SK-N-SH (cell line): ENCODE data around the gene FMNL2. TPM values are rescaled to one million over a fixed set of nuclear protein-coding genes. Genes with fewer than 3 reads are reported as not detected.

Experiments
- CTCF ChIA-PET: fragments of 300-600, 350-600 bp; formaldehyde crosslinking; extraction: SDS; loops from one replicate; lab custom pipeline; 2021; lab: Yijun Ruan, JAX
- POLR2A ChIA-PET: fragments of 350-600 bp; sonication (Branson Sonifier 250); formaldehyde crosslinking; extraction: SDS; loops from one replicate; lab custom pipeline; 2020; ENCODE audit warnings: antibody characterized with exemption, inconsistent platforms; lab: Yijun Ruan, JAX
- DNase-seq: peaks from one replicate; pipeline ENCODE4 v3.0.0; 2012
- H2AFZ ChIP-seq: fragments of 200-600 bp; sonication (generic); 2 replicates; pipeline ENCODE4 v1.8.1; 2016; ENCODE audit warnings: antibody characterized with exemption, mild to moderate bottlenecking, low read depth
- H3F3A ChIP-seq: fragments of 200-600 bp; sonication (generic); replicated peaks from 2 replicates; pipeline ENCODE3; 2016; ENCODE audit warnings: antibody characterized with exemption, mild to moderate bottlenecking; ENCODE audit not compliant: insufficient read depth
- H3K27ac ChIP-seq, 2 experiments: fragments of 200-500 bp in 1 of 2; fragments of 200-600 bp in 1 of 2; sonication (Bioruptor generic) in 1 of 2; sonication (generic), shearing (Covaris generic) in 1 of 2; 2 replicates each; pipeline versions ENCODE4 v1.5.1 to v1.6.1; 2014 to 2016; ENCODE audit warnings: low read depth in 2 of 2, inconsistent platforms in 1 of 2, low read length in 1 of 2, mild to moderate bottlenecking in 1 of 2, mixed read lengths in 1 of 2
- H3K27me3 ChIP-seq: fragments of 200-600 bp; sonication (generic), shearing (Covaris generic); 2 replicates; pipeline ENCODE4 v1.6.1; 2016; ENCODE audit warnings: mixed run types; ENCODE audit not compliant: insufficient read depth
- H3K36me3 ChIP-seq, 2 experiments: fragments of 200-500 bp in 1 of 2; fragments of 200-600 bp in 1 of 2; sonication (Bioruptor generic) in 1 of 2; sonication (generic) in 1 of 2; replicated peaks in 1 of 2; 2 replicates each; pipeline versions ENCODE3 to v1.5.1; 2014 to 2016; ENCODE audit warnings: low read length in 1 of 2, mild to moderate bottlenecking in 1 of 2; ENCODE audit not compliant: insufficient read depth in 2 of 2, control insufficient read depth in 1 of 2
- H3K4me1 ChIP-seq, 2 experiments: fragments of 200-500 bp in 1 of 2; fragments of 200-600 bp in 1 of 2; sonication (Bioruptor generic) in 1 of 2; sonication (generic), shearing (Covaris generic) in 1 of 2; 2 replicates each; pipeline versions ENCODE4 v1.5.1 to v1.6.1; 2014 to 2016; ENCODE audit warnings: low read depth in 1 of 2, low read length in 1 of 2, mixed run types in 1 of 2; ENCODE audit not compliant: insufficient read depth in 2 of 2, control insufficient read depth in 1 of 2
- H3K4me2 ChIP-seq: fragments of 200-600 bp; sonication (generic), shearing (Covaris generic); 2 replicates; pipeline ENCODE4 v1.6.1; 2017; ENCODE audit warnings: mixed run types
- H3K4me3 ChIP-seq, 2 experiments: fragments of 200-500 bp in 1 of 2; fragments of 200-600 bp in 1 of 2; sonication (Bioruptor generic) in 1 of 2; sonication (generic), shearing (Covaris generic) in 1 of 2; 2 replicates each; pipeline versions ENCODE4 v1.5.1 to v1.8.1; 2014 to 2016; ENCODE audit warnings: low read depth in 2 of 2, inconsistent platforms in 1 of 2, low read length in 1 of 2, mild to moderate bottlenecking in 1 of 2, mixed read lengths in 1 of 2, moderate library complexity in 1 of 2
- H3K79me2 ChIP-seq: fragments of 200-600 bp; sonication (generic); 2 replicates; pipeline ENCODE4 v1.8.1; 2017; ENCODE audit warnings: mild to moderate bottlenecking; ENCODE audit not compliant: insufficient read depth
- H3K9ac ChIP-seq: fragments of 200-600 bp; sonication (generic); 2 replicates; pipeline ENCODE4 v1.6.1; 2017; ENCODE audit warnings: mixed run types
- H3K9me2 ChIP-seq: fragments of 200-600 bp; sonication (generic); 2 replicates; pipeline ENCODE4 v1.6.1; 2017; ENCODE audit warnings: mixed run types
- H3K9me3 ChIP-seq: fragments of 200-600 bp; sonication (generic); 2 replicates; pipeline ENCODE4 v1.6.1; 2017; ENCODE audit warnings: mixed run types, mild to moderate bottlenecking, moderate library complexity
- H4K20me1 ChIP-seq: fragments of 200-600 bp; sonication (generic); 2 replicates; pipeline ENCODE4 v1.6.1; 2017; ENCODE audit warnings: mild to moderate bottlenecking, mixed run types; ENCODE audit not compliant: insufficient read depth
- EP300 ChIP-seq, 2 experiments: IDR thresholded peaks; 2 replicates each; pipeline versions ENCODE4 v1.4.0 to v1.6.1; 2012; ENCODE audit warnings: borderline replicate concordance in 1 of 2, low read depth in 1 of 2, low read length in 1 of 2
- FOXM1 ChIP-seq: IDR thresholded peaks from 2 replicates; pipeline ENCODE4 v1.4.0; 2012; ENCODE audit warnings: low read depth, mild to moderate bottlenecking
- GABPA ChIP-seq: IDR thresholded peaks from 2 replicates; pipeline ENCODE4 v1.4.0; 2012; ENCODE audit warnings: low read depth, mild to moderate bottlenecking
- JUND ChIP-seq: IDR thresholded peaks from 2 replicates; pipeline ENCODE4 v1.4.0; 2012
- MEF2A ChIP-seq: IDR thresholded peaks from 2 replicates; pipeline ENCODE4 v1.4.0; 2012; ENCODE audit warnings: low read depth, borderline replicate concordance
- NFIC ChIP-seq: IDR thresholded peaks from 2 replicates; pipeline ENCODE4 v1.4.0; 2012; ENCODE audit warnings: borderline replicate concordance
- SMC3 ChIP-seq: IDR thresholded peaks from 2 replicates; pipeline ENCODE4 v1.6.1; 2012; ENCODE audit warnings: low read depth, low read length, improper control_type of control experiment
- TCF12 ChIP-seq: IDR thresholded peaks from 2 replicates; pipeline ENCODE4 v1.4.0; 2012
- TEAD4 ChIP-seq: IDR thresholded peaks from 2 replicates; pipeline ENCODE4 v1.4.0; 2012; ENCODE audit warnings: mild to moderate bottlenecking, borderline replicate concordance; ENCODE audit not compliant: insufficient read depth
- YY1 ChIP-seq: IDR thresholded peaks from 2 replicates; pipeline ENCODE4 v1.4.0; 2012; ENCODE audit warnings: low read depth, mild to moderate bottlenecking
- WGBS: methylation state at CpG from one replicate; pipeline ENCODE4 v1.1.6; 2017; ENCODE audit warnings: low lambda C conversion rate; 5-methylcytosine and 5-hydroxymethylcytosine counted together
- polyA plus RNA-seq, 3 experiments: library from polyadenylated mRNA; depleted of rRNA; stranded (reverse); fragments of >200 nt; gene quantifications; 2 replicates each; pipeline ENCODE4 v1.2.3, GENCODE V29; 2012
- TF ChIP-seq, protein P1 (sequence below): IDR thresholded peaks from 2 replicates; pipeline ENCODE4 v1.4.0; 2012; ENCODE audit warnings: low read depth, borderline replicate concordance

Gene FMNL2
- polyA plus RNA-seq, 1 of the 3 experiments (the other 2 are of a cell fraction), result 14.5 TPM

GRCh38 chr2:152602750-152603149, 267.8 kb downstream of the FMNL2 start (continued):
- no peak for TF ChIP-seq TEAD4
- TF ChIP-seq, protein P1, sequence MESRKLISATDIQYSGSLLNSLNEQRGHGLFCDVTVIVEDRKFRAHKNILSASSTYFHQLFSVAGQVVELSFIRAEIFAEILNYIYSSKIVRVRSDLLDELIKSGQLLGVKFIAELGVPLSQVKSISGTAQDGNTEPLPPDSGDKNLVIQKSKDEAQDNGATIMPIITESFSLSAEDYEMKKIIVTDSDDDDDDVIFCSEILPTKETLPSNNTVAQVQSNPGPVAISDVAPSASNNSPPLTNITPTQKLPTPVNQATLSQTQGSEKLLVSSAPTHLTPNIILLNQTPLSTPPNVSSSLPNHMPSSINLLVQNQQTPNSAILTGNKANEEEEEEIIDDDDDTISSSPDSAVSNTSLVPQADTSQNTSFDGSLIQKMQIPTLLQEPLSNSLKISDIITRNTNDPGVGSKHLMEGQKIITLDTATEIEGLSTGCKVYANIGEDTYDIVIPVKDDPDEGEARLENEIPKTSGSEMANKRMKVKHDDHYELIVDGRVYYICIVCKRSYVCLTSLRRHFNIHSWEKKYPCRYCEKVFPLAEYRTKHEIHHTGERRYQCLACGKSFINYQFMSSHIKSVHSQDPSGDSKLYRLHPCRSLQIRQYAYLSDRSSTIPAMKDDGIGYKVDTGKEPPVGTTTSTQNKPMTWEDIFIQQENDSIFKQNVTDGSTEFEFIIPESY, result no peak
- TF ChIP-seq MEF2A, result no peak
- no peak for TF ChIP-seq SMC3
- TF ChIP-seq GABPA, result no peak

- 95% methylated on average over 3 of the region's 3 CpGs for WGBS
These were observed 268.2 kb downstream of the FMNL2 start for GRCh38 chr2:152603166-152603565.

GRCh38 chr2:152606081-152606480, 271.1 kb downstream of the FMNL2 start:
- H3K4me2 ChIP-seq, result no peak overlapping the region
- H4K20me1 ChIP-seq, result no peaks in the 10 kb centered on the region
- H3K36me3 ChIP-seq, result peaks cover 4 to 11% of the 10 kb centered on the region in 2 experiments
- H3K27ac ChIP-seq, result no peak overlapping the region
- H3K4me1 ChIP-seq, result no peaks in the 10 kb centered on the region; a peak in 1 of 4 replicates
- no peaks in the 10 kb centered on the region for H3K79me2 ChIP-seq
- WGBS, result 94% methylated on average over 1 of the region's 1 CpG
- no peaks in the 10 kb centered on the region for H3K9me3 ChIP-seq
- no peaks in the 10 kb centered on the region for H3K9me2 ChIP-seq
- TF ChIP-seq EP300 (IDR thresholded peaks at IDR 0.05; ENCODE audit: borderline replicate concordance in 1 of 2, low read depth in 1 of 2, low read length in 1 of 2) (no peak), TCF12 (0 out of 2 replicates have a peak, but pooled peaks have one; percentile 33)
- CTCF ChIA-PET, result no interaction called here
- H3F3A ChIP-seq, result peaks cover 5% of the 10 kb centered on the region
- POLR2A ChIA-PET, result interaction anchor here (1.1 kb wide), 1 partner anchor 9 kb away, joined by 5 read pairs; no protein-coding TSS in a partner anchor
- no peak for DNase-seq
- H2AFZ ChIP-seq, result no peak overlapping the region
- no peak overlapping the region for H3K4me3 ChIP-seq
- H3K27me3 ChIP-seq, result no peaks in the 10 kb centered on the region
- H3K9ac ChIP-seq, result no peak overlapping the region

More at GRCh38 chr2:152603166-152603565, 268.2 kb downstream of the FMNL2 start:
- Histone ChIP-seq H4K20me1 (no peaks in the 10 kb centered on the region), H3K27me3 (no peaks in the 10 kb centered on the region), H3K4me1 (no peaks in the 10 kb centered on the region), H3K4me2 (no peak overlapping the region), H3F3A (peaks cover 5% of the 10 kb centered on the region), H3K79me2 (no peaks in the 10 kb centered on the region), H3K4me3 (no peak overlapping the region), H3K36me3 (peaks cover 3 to 4% of the 10 kb centered on the region in 2 experiments), H2AFZ (no peak overlapping the region), H3K9me3 (no peaks in the 10 kb centered on the region), H3K9ac (no peak overlapping the region), H3K9me2 (no peaks in the 10 kb centered on the region), H3K27ac (no peak overlapping the region)
- CTCF ChIA-PET, result no interaction called here
- POLR2A ChIA-PET, result no interaction called here
- TF ChIP-seq NFIC (no peak), YY1 (no peak), FOXM1 (no peak), JUND (no peak)
- no peak for DNase-seq
